ENCODE data around the gene ALPL. TPM values are rescaled to one million over a fixed set of nuclear protein-coding genes. Genes with fewer than 3 reads are reported as not detected.

ALPL gene
- total RNA-seq, 1 donor from 2014 or later = 10.0 TPM

GRCh38 chr1:21553116-21553926 is 44.1 kb downstream of the ALPL start:
- no peak for DNase-seq
- H3K27me3 Mint-ChIP-seq (ENCODE audit: unreplicated experiment) = no peaks in the 10 kb centered on the region
- TF ChIP-seq, protein P1, sequence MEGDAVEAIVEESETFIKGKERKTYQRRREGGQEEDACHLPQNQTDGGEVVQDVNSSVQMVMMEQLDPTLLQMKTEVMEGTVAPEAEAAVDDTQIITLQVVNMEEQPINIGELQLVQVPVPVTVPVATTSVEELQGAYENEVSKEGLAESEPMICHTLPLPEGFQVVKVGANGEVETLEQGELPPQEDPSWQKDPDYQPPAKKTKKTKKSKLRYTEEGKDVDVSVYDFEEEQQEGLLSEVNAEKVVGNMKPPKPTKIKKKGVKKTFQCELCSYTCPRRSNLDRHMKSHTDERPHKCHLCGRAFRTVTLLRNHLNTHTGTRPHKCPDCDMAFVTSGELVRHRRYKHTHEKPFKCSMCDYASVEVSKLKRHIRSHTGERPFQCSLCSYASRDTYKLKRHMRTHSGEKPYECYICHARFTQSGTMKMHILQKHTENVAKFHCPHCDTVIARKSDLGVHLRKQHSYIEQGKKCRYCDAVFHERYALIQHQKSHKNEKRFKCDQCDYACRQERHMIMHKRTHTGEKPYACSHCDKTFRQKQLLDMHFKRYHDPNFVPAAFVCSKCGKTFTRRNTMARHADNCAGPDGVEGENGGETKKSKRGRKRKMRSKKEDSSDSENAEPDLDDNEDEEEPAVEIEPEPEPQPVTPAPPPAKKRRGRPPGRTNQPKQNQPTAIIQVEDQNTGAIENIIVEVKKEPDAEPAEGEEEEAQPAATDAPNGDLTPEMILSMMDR (IDR thresholded peaks at IDR 0.05; ENCODE audit: partially characterized antibody, unreplicated experiment) = no peak
- H3K4me1 Mint-ChIP-seq (ENCODE audit: low read depth, unreplicated experiment) = peaks cover 3% of the 10 kb centered on the region
- no peak overlapping the region for H3K4me3 Mint-ChIP-seq (ENCODE audit: unreplicated experiment)
- peaks cover 2% of the 10 kb centered on the region for H3K9me3 Mint-ChIP-seq (ENCODE audit: unreplicated experiment)
- H3K36me3 Mint-ChIP-seq (ENCODE audit: unreplicated experiment) = no peaks in the 10 kb centered on the region
- H3K27ac Mint-ChIP-seq (ENCODE audit: unreplicated experiment) = no peak overlapping the region

GRCh38 chr1:21559788-21560567 is 50.8 kb downstream of the ALPL start:
- DNase-seq = no peak
- H3K36me3 Mint-ChIP-seq (ENCODE audit: unreplicated experiment) = no peaks in the 10 kb centered on the region

DNA sequence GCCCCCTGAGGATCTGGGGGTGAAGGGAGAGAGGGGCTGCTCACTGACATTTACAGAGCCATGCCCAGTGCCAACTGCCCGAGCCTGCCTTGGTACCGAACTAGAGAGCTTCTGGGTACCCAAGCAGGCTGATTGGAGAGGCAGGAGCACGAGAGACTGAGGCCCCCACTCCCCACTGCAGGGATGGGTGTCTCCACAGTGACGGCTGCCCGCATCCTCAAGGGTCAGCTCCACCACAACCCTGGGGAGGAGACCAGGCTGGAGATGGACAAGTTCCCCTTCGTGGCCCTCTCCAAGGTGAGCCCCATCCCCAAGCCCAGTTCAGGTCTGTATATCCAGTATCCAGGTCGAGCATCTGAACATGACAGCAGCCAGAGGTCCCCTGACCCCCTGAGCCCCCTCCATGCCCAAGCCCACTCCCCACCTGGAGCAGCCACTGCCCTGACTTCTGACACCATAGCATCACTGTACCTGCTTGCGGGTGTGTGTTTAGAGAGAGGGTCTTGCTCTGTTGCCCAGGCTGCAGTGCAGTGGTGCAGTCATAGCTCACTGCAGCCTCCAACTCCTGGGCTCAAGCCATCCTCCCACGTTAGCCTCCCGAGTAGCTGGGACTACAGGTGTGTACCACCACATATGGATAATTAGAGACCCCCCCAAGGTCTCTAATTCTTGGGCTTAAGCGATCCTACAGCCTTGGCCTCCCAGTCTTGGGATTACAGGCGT is 51.9 kb downstream of the ALPL start:
- H3K27ac Mint-ChIP-seq (ENCODE audit: unreplicated experiment) = no peak overlapping the region
- peaks cover 8% of the 10 kb centered on the region for H3K27me3 Mint-ChIP-seq (ENCODE audit: unreplicated experiment)
- H3K9me3 Mint-ChIP-seq (ENCODE audit: unreplicated experiment) = no peaks in the 10 kb centered on the region
- no peaks in the 10 kb centered on the region for H3K4me1 Mint-ChIP-seq (ENCODE audit: low read depth, unreplicated experiment)
- TF ChIP-seq, protein P1 (IDR thresholded peaks at IDR 0.05; ENCODE audit: partially characterized antibody, unreplicated experiment) = no peak
- no peak for DNase-seq
- no peak overlapping the region for H3K4me3 Mint-ChIP-seq (ENCODE audit: unreplicated experiment)
- no peaks in the 10 kb centered on the region for H3K36me3 Mint-ChIP-seq (ENCODE audit: unreplicated experiment)

More at GRCh38 chr1:21559788-21560567, 50.8 kb downstream of the ALPL start:
- TF ChIP-seq, protein P1 (IDR thresholded peaks at IDR 0.05; ENCODE audit: partially characterized antibody, unreplicated experiment) = no peak
- H3K27me3 Mint-ChIP-seq (ENCODE audit: unreplicated experiment) = peaks cover 2% of the 10 kb centered on the region
- no peak overlapping the region for H3K4me3 Mint-ChIP-seq (ENCODE audit: unreplicated experiment)
- H3K27ac Mint-ChIP-seq (ENCODE audit: unreplicated experiment) = no peak overlapping the region
- H3K4me1 Mint-ChIP-seq (ENCODE audit: low read depth, unreplicated experiment) = no peaks in the 10 kb centered on the region
- H3K9me3 Mint-ChIP-seq (ENCODE audit: unreplicated experiment) = no peaks in the 10 kb centered on the region

DNA sequence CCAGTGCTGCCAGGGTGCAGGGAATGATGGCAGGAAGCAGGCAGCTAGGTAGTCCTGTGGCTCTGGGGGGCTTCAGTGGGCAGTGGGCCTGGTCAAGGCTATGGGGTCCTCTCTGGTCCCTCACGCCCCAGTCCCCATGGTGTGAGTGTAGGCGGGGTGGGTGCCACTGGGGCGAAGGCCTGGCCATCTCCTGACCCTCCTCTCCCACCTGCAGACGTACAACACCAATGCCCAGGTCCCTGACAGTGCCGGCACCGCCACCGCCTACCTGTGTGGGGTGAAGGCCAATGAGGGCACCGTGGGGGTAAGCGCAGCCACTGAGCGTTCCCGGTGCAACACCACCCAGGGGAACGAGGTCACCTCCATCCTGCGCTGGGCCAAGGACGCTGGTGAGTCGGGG is 53.7 kb downstream of the ALPL start:
- Mint-ChIP-seq H3K36me3 (ENCODE audit: unreplicated experiment) (no peaks in the 10 kb centered on the region), H3K9me3 (ENCODE audit: unreplicated experiment) (no peaks in the 10 kb centered on the region), H3K27me3 (ENCODE audit: unreplicated experiment) (peaks cover 8% of the 10 kb centered on the region), H3K4me1 (ENCODE audit: low read depth, unreplicated experiment) (peaks cover 4% of the 10 kb centered on the region), H3K27ac (ENCODE audit: unreplicated experiment) (no peak overlapping the region), H3K4me3 (ENCODE audit: unreplicated experiment) (no peak overlapping the region)
- no peak for DNase-seq
- TF ChIP-seq, protein P1 (IDR thresholded peaks at IDR 0.05; ENCODE audit: partially characterized antibody, unreplicated experiment) = no peak
